H1 (cell line): ENCODE measurements around the gene GRIA2. TPM values are rescaled to one million over a fixed set of nuclear protein-coding genes. Genes with fewer than 3 reads are reported as not detected.

ENCODE experiments used
- CTCF ChIA-PET: fragments of 300-600 bp; sonication (Branson Sonifier 250); formaldehyde crosslinking; loops from one replicate; lab custom pipeline; 2021; ENCODE audit not compliant: partially characterized antibody; lab: Charles Lee
- POLR2A ChIA-PET: fragments of 300-600 bp; sonication (Branson Sonifier 250); formaldehyde crosslinking; loops from one replicate; lab custom pipeline; 2021; ENCODE audit warnings: inconsistent platforms; ENCODE audit not compliant: partially characterized antibody; lab: Charles Lee
- DNase-seq, 2 experiments: peaks; one replicate each; pipeline versions ENCODE4 v3.0.0 to v3.0.0-alpha.2; 2010 to 2022; ENCODE audit warnings: low spot score in 2 of 2, low read depth in 1 of 2, mixed read lengths in 1 of 2
- FAIRE-seq: peaks from 2 replicates; lab custom pipeline; 2011; peaks lifted over from hg19 to GRCh38; lab: Jason Lieb, UNC
- H2AFZ ChIP-seq: 2 replicates; pipeline ENCODE4 v1.8.1; 2012; ENCODE audit warnings: low read length, inconsistent platforms
- H2AK5ac ChIP-seq: 2 replicates; pipeline ENCODE4 v1.6.1; 2013; ENCODE audit warnings: low read depth, low read length
- H2BK120ac ChIP-seq: replicated peaks from 2 replicates; pipeline ENCODE3; 2013; ENCODE audit warnings: low read depth, low read length, inconsistent platforms
- H2BK12ac ChIP-seq: 2 replicates; pipeline ENCODE4 v1.6.1; 2013; ENCODE audit warnings: low read depth, low read length
- H2BK15ac ChIP-seq: 2 replicates; pipeline ENCODE4 v1.6.1; 2013; ENCODE audit warnings: low read length
- H2BK20ac ChIP-seq: 2 replicates; pipeline ENCODE4 v1.6.1; 2013; ENCODE audit warnings: low read length
- H2BK5ac ChIP-seq: 2 replicates; pipeline ENCODE4 v1.6.1; 2013; ENCODE audit warnings: low read depth, low read length
- H3K14ac ChIP-seq: 2 replicates; pipeline ENCODE4 v1.6.1; 2013; ENCODE audit warnings: inconsistent platforms; ENCODE audit not compliant: insufficient read length
- H3K18ac ChIP-seq: 2 replicates; pipeline ENCODE4 v1.6.1; 2013; ENCODE audit warnings: low read length; ENCODE audit errors: extremely low read depth
- H3K23ac ChIP-seq: 2 replicates; pipeline ENCODE4 v1.6.1; 2013; ENCODE audit warnings: inconsistent platforms; ENCODE audit not compliant: insufficient read length
- H3K23me2 ChIP-seq: 2 replicates; pipeline ENCODE4 v1.6.1; 2013; ENCODE audit warnings: low read depth, low read length
- H3K27ac ChIP-seq: 2 replicates; pipeline ENCODE4 v1.6.1; 2011; ENCODE audit warnings: low read depth, low read length, inconsistent platforms
- H3K27me3 ChIP-seq, 4 experiments: replicated peaks in 1 of 4; 1 replicate in 1 of 4; 2 replicates in 3 of 4; pipeline versions ENCODE4 v1.6.1 to v1.8.1; 2011 to 2013; ENCODE audit warnings: low read length in 3 of 4, mild to moderate bottlenecking in 3 of 4, inconsistent platforms in 2 of 4, mixed read lengths in 2 of 4, moderate library complexity in 1 of 4; ENCODE audit not compliant: control insufficient read depth in 3 of 4, insufficient read depth in 3 of 4; ENCODE audit errors: extremely low read depth in 1 of 4
- H3K36me3 ChIP-seq, 4 experiments: 2 replicates each; pipeline versions ENCODE4 v1.6.1 to v1.8.1; 2011 to 2013; ENCODE audit warnings: mild to moderate bottlenecking in 4 of 4, low read length in 3 of 4, moderate library complexity in 2 of 4, control low read depth in 1 of 4, inconsistent platforms in 1 of 4; ENCODE audit not compliant: insufficient read depth in 4 of 4, control insufficient read depth in 2 of 4
- H3K4ac ChIP-seq: replicated peaks from 2 replicates; pipeline ENCODE3; 2013; ENCODE audit warnings: low read length, low read depth, mixed read lengths, inconsistent platforms; ENCODE audit not compliant: insufficient read length
- H3K4me1 ChIP-seq, 4 experiments: replicated peaks in 1 of 4; 1 replicate in 1 of 4; 2 replicates in 3 of 4; pipeline versions ENCODE4 v1.6.1 to v1.8.1; 2011 to 2013; ENCODE audit warnings: low read length in 3 of 4, inconsistent platforms in 2 of 4, mixed read lengths in 1 of 4; ENCODE audit not compliant: insufficient read depth in 4 of 4, control insufficient read depth in 3 of 4
- H3K4me2 ChIP-seq, 2 experiments: 2 replicates each; pipeline versions ENCODE4 v1.6.1 to v1.8.1; 2011 to 2013; ENCODE audit warnings: low read depth in 2 of 2, low read length in 2 of 2, control low read depth in 1 of 2, inconsistent platforms in 1 of 2, mild to moderate bottlenecking in 1 of 2; ENCODE audit not compliant: insufficient read depth in 1 of 2
- H3K4me3 ChIP-seq, 4 experiments: fragments of 200-600, 300-600 bp in 1 of 4; sonication (generic), shearing (Covaris generic), sonication (Bioruptor Twin) in 1 of 4; 2 replicates each; pipeline versions ENCODE4 v1.5.1 to v1.8.1; 2011 to 2016; ENCODE audit warnings: low read length in 4 of 4, low read depth in 3 of 4, control low read depth in 2 of 4, inconsistent platforms in 2 of 4, mild to moderate bottlenecking in 2 of 4, mixed read lengths in 1 of 4, moderate library complexity in 1 of 4; ENCODE audit not compliant: insufficient read depth in 2 of 4; ENCODE audit errors: extremely low read depth in 1 of 4
- H3K56ac ChIP-seq: replicated peaks from 2 replicates; pipeline ENCODE3; 2013; ENCODE audit warnings: low read depth, mild to moderate bottlenecking, mixed read lengths, low read length, inconsistent platforms; ENCODE audit not compliant: insufficient read length
- H3K79me1 ChIP-seq: 2 replicates; pipeline ENCODE4 v1.6.1; 2013; ENCODE audit warnings: low read depth, low read length, control low read depth
- H3K79me2 ChIP-seq, 2 experiments: 2 replicates each; pipeline versions ENCODE4 v1.6.1 to v1.8.1; 2012 to 2013; ENCODE audit warnings: low read length in 2 of 2, mild to moderate bottlenecking in 2 of 2, inconsistent platforms in 1 of 2; ENCODE audit not compliant: insufficient read depth in 2 of 2, control insufficient read depth in 1 of 2
- H3K9ac ChIP-seq, 4 experiments: replicated peaks in 1 of 4; 1 replicate in 1 of 4; 2 replicates in 3 of 4; pipeline versions ENCODE4 v1.6.1 to v1.8.1; 2011 to 2013; ENCODE audit warnings: low read depth in 3 of 4, low read length in 3 of 4, control low read depth in 2 of 4, mild to moderate bottlenecking in 2 of 4, moderate library complexity in 2 of 4, inconsistent platforms in 1 of 4; ENCODE audit errors: extremely low read depth in 1 of 4
- H3K9me3 ChIP-seq, 2 experiments: 2 replicates each; pipeline versions ENCODE4 v1.6.1 to v1.8.1; 2012 to 2013; ENCODE audit warnings: mild to moderate bottlenecking in 2 of 2, moderate library complexity in 2 of 2, control low read depth in 1 of 2, inconsistent platforms in 1 of 2, low read depth in 1 of 2, low read length in 1 of 2, mixed read lengths in 1 of 2; ENCODE audit not compliant: insufficient read depth in 2 of 2
- H4K20me1 ChIP-seq, 2 experiments: replicated peaks in 1 of 2; 2 replicates each; pipeline versions ENCODE3 to v1.8.1; 2011 to 2013; ENCODE audit warnings: inconsistent platforms in 2 of 2, low read length in 2 of 2, mild to moderate bottlenecking in 1 of 2; ENCODE audit not compliant: insufficient read depth in 2 of 2, control insufficient read depth in 1 of 2
- H4K5ac ChIP-seq: 2 replicates; pipeline ENCODE4 v1.6.1; 2013; ENCODE audit warnings: low read length, low read depth, mixed read lengths, inconsistent platforms; ENCODE audit not compliant: insufficient read length
- H4K8ac ChIP-seq: 2 replicates; pipeline ENCODE4 v1.8.0; 2013; ENCODE audit warnings: mild to moderate bottlenecking, moderate library complexity, low read length, inconsistent platforms; ENCODE audit not compliant: insufficient read depth; ENCODE audit errors: extremely low read depth
- H4K91ac ChIP-seq: replicated peaks from 2 replicates; pipeline ENCODE3; 2013; ENCODE audit warnings: low read length, mixed read lengths, inconsistent platforms; ENCODE audit not compliant: insufficient read length
- CREB1 ChIP-seq: IDR thresholded peaks from 2 replicates; pipeline ENCODE4 v1.6.1; 2012; ENCODE audit warnings: inconsistent platforms
- GABPA ChIP-seq: IDR thresholded peaks from 2 replicates; pipeline ENCODE4 v1.6.1; 2011; ENCODE audit warnings: mild to moderate bottlenecking, low read length, moderate library complexity, borderline replicate concordance; ENCODE audit not compliant: insufficient read depth
- GTF2F1 ChIP-seq: IDR thresholded peaks from 2 replicates; pipeline ENCODE4 v1.6.1; 2012; ENCODE audit warnings: low read depth, low read length, improper control_type of control experiment, borderline replicate concordance
- HDAC6 ChIP-seq: IDR thresholded peaks from one replicate; pipeline ENCODE4 v1.7.1; 2012; ENCODE audit warnings: low read depth, mild to moderate bottlenecking, inconsistent platforms, low read length, moderate library complexity
- MAX ChIP-seq: IDR thresholded peaks from 2 replicates; pipeline ENCODE4 v1.6.1; 2012; ENCODE audit warnings: inconsistent platforms
- NANOG ChIP-seq: IDR thresholded peaks from 2 replicates; pipeline ENCODE4 v1.6.1; 2011; ENCODE audit warnings: low read length, low read depth, mild to moderate bottlenecking, inconsistent platforms; ENCODE audit not compliant: insufficient read depth, poor library complexity, severe bottlenecking
- PHF8 ChIP-seq: fragments of 200-600 bp; sonication (generic); conservative IDR thresholded peaks from 2 replicates; pipeline ENCODE4 v1.7.1; 2012; ENCODE audit warnings: low read depth, mild to moderate bottlenecking, inconsistent platforms, low read length, moderate library complexity
- POU5F1 ChIP-seq: IDR thresholded peaks from 2 replicates; pipeline ENCODE4 v1.6.1; 2011; ENCODE audit warnings: low read depth, mild to moderate bottlenecking, low read length, moderate library complexity
- SIN3A ChIP-seq, 2 experiments: IDR thresholded peaks in 1 of 2; conservative IDR thresholded peaks in 1 of 2; 2 replicates each; pipeline ENCODE4 v1.6.1; 2011 to 2012; ENCODE audit warnings: low read length in 2 of 2, improper control_type of control experiment in 1 of 2, low read depth in 1 of 2, mild to moderate bottlenecking in 1 of 2
- SIRT6 ChIP-seq: IDR thresholded peaks from one replicate; pipeline ENCODE4 v1.7.1; 2012; ENCODE audit warnings: low read length, inconsistent platforms
- SP1 ChIP-seq: IDR thresholded peaks from 2 replicates; pipeline ENCODE4 v1.6.1; 2011; ENCODE audit warnings: low read depth, low read length
- TEAD4 ChIP-seq: IDR thresholded peaks from 2 replicates; pipeline ENCODE4 v1.6.1; 2012; ENCODE audit warnings: low read depth, low read length, inconsistent platforms, mixed read lengths
- WGBS, 2 experiments: shearing (Covaris generic) in 1 of 2; methylation state at CpG; one replicate each; pipeline versions ENCODE4 v1.1.6 to v1.1.7; 2013 to 2015; ENCODE audit warnings: low lambda C conversion rate in 2 of 2, mixed read lengths in 2 of 2, inconsistent platforms in 1 of 2, low coverage in 1 of 2, missing lambda C conversion rate in 1 of 2; ENCODE audit not compliant: insufficient replicate concordance in 2 of 2, insufficient coverage in 1 of 2, insufficient read length in 1 of 2; ENCODE audit errors: extremely low coverage in 1 of 2, missing lambda C conversion rate in 1 of 2; 5-methylcytosine and 5-hydroxymethylcytosine counted together
- polyA plus RNA-seq, 7 experiments: library from polyadenylated mRNA; depleted of rRNA in 3 of 7; stranded (reverse) in 5 of 7; unstranded in 2 of 7; fragments of >200 nt in 5 of 7; fragments of 200-250 nt in 2 of 7; gene quantifications; 1 replicate in 5 of 7; 2 replicates in 1 of 7; 4 replicates in 1 of 7; pipeline versions ENCODE4 v1.2.1 to v1.2.3, GENCODE V29; 2011 to 2013; ENCODE audit warnings: missing spikeins in 2 of 7, mixed read lengths in 2 of 7
- total RNA-seq: library from RNA; stranded (reverse); fragmentation: NEBNext Ultra II Directional; extraction: Animal tissue kit (Norgen Biotek cat#: 25700); gene quantifications from 2 replicates; pipeline ENCODE4 v1.2.1, GENCODE V29; 2021

The GRIA2 gene
- total and polyA plus RNA-seq, 2 of the 8 experiments (the other 6 are each of a cell fraction or from before 2014, with no cell fraction given) = not detected

- H3K23ac ChIP-seq = no peak overlapping the region
- no peaks in the 10 kb centered on the region for H3K79me2 ChIP-seq
- H3K4ac ChIP-seq = no peak overlapping the region
- H2AK5ac ChIP-seq = no peak overlapping the region
- H2BK120ac ChIP-seq = no peak overlapping the region
- DNase-seq (no peak), FAIRE-seq (no peak)
- H4K8ac ChIP-seq = no peak overlapping the region
- H4K20me1 ChIP-seq = no peaks in the 10 kb centered on the region
- no peak overlapping the region for H2BK15ac ChIP-seq
- H3K79me1 ChIP-seq = no peaks in the 10 kb centered on the region
- H3K9me3 ChIP-seq = no peaks in the 10 kb centered on the region
- H2AFZ ChIP-seq = no peak overlapping the region
- WGBS, 2 experiments = 89% methylated on average over 2 of the region's 2 CpGs; no CpG with 5 or more reads in 1 of the 2 experiments
- no peak overlapping the region for H3K9ac ChIP-seq
- TF ChIP-seq SIN3A (conservative IDR thresholded peaks at IDR 0.05 in 1 of 2, IDR thresholded peaks at IDR 0.05 in 1 of 2; ENCODE audit: low read depth in 1 of 2, low read length in 2 of 2) = no peak
- no peak for TF ChIP-seq NANOG
- TF ChIP-seq GABPA = no peak
- no peak for TF ChIP-seq CREB1
- TF ChIP-seq SP1 = no peak
- TF ChIP-seq HDAC6 = no peak
- no peak for TF ChIP-seq MAX
- TF ChIP-seq PHF8 = no peak
- no peak for TF ChIP-seq GTF2F1
- no peak for TF ChIP-seq SIRT6
- TF ChIP-seq TEAD4 = no peak
- TF ChIP-seq POU5F1 = no peak
- no peak overlapping the region for H2BK12ac ChIP-seq
- H3K4me3 ChIP-seq = no peak overlapping the region
- no peak overlapping the region for H3K56ac ChIP-seq
- H3K18ac ChIP-seq = no peak overlapping the region
- H4K5ac ChIP-seq = no peak overlapping the region
- no peak overlapping the region for H4K91ac ChIP-seq
- H3K27me3 ChIP-seq = no peaks in the 10 kb centered on the region
- H3K36me3 ChIP-seq = no peaks in the 10 kb centered on the region
- no peaks in the 10 kb centered on the region for H3K23me2 ChIP-seq
- H3K14ac ChIP-seq = no peak overlapping the region
- no peak overlapping the region for H3K27ac ChIP-seq
- ChIA-PET POLR2A (no interaction called here), CTCF (no interaction called here)
- no peaks in the 10 kb centered on the region for H3K4me1 ChIP-seq
- no peak overlapping the region for H3K4me2 ChIP-seq
- H2BK20ac ChIP-seq = no peak overlapping the region
- H2BK5ac ChIP-seq = no peak overlapping the region
Observed at GRCh38 chr4:157327666-157328065, 107.1 kb downstream of the GRIA2 start.
